H1 (cell line): ENCODE results near the gene CLRN1. TPM values are rescaled to one million over a fixed set of nuclear protein-coding genes. Genes with fewer than 3 reads are reported as not detected.

Experiments used
- CTCF ChIA-PET: fragments of 300-600 bp; sonication (Branson Sonifier 250); formaldehyde crosslinking; loops from one replicate; lab custom pipeline; 2021; ENCODE audit not compliant: partially characterized antibody; lab: Charles Lee
- POLR2A ChIA-PET: fragments of 300-600 bp; sonication (Branson Sonifier 250); formaldehyde crosslinking; loops from one replicate; lab custom pipeline; 2021; ENCODE audit warnings: inconsistent platforms; ENCODE audit not compliant: partially characterized antibody; lab: Charles Lee
- DNase-seq, 2 experiments: peaks; one replicate each; pipeline versions ENCODE4 v3.0.0 to v3.0.0-alpha.2; 2010 to 2022; ENCODE audit warnings: low spot score in 2 of 2, low read depth in 1 of 2, mixed read lengths in 1 of 2
- FAIRE-seq: peaks from 2 replicates; lab custom pipeline; 2011; peaks lifted over from hg19 to GRCh38; lab: Jason Lieb, UNC
- H2AFZ ChIP-seq: 2 replicates; pipeline ENCODE4 v1.8.1; 2012; ENCODE audit warnings: low read length, inconsistent platforms
- H2AK5ac ChIP-seq: 2 replicates; pipeline ENCODE4 v1.6.1; 2013; ENCODE audit warnings: low read depth, low read length
- H2BK120ac ChIP-seq: replicated peaks from 2 replicates; pipeline ENCODE3; 2013; ENCODE audit warnings: low read depth, low read length, inconsistent platforms
- H2BK12ac ChIP-seq: 2 replicates; pipeline ENCODE4 v1.6.1; 2013; ENCODE audit warnings: low read depth, low read length
- H2BK15ac ChIP-seq: 2 replicates; pipeline ENCODE4 v1.6.1; 2013; ENCODE audit warnings: low read length
- H2BK20ac ChIP-seq: 2 replicates; pipeline ENCODE4 v1.6.1; 2013; ENCODE audit warnings: low read length
- H2BK5ac ChIP-seq: 2 replicates; pipeline ENCODE4 v1.6.1; 2013; ENCODE audit warnings: low read depth, low read length
- H3K14ac ChIP-seq: 2 replicates; pipeline ENCODE4 v1.6.1; 2013; ENCODE audit warnings: inconsistent platforms; ENCODE audit not compliant: insufficient read length
- H3K18ac ChIP-seq: 2 replicates; pipeline ENCODE4 v1.6.1; 2013; ENCODE audit warnings: low read length; ENCODE audit errors: extremely low read depth
- H3K23ac ChIP-seq: 2 replicates; pipeline ENCODE4 v1.6.1; 2013; ENCODE audit warnings: inconsistent platforms; ENCODE audit not compliant: insufficient read length
- H3K23me2 ChIP-seq: 2 replicates; pipeline ENCODE4 v1.6.1; 2013; ENCODE audit warnings: low read depth, low read length
- H3K27ac ChIP-seq: 2 replicates; pipeline ENCODE4 v1.6.1; 2011; ENCODE audit warnings: low read depth, low read length, inconsistent platforms
- H3K27me3 ChIP-seq, 4 experiments: replicated peaks in 1 of 4; 1 replicate in 1 of 4; 2 replicates in 3 of 4; pipeline versions ENCODE4 v1.6.1 to v1.8.1; 2011 to 2013; ENCODE audit warnings: low read length in 3 of 4, mild to moderate bottlenecking in 3 of 4, inconsistent platforms in 2 of 4, mixed read lengths in 2 of 4, moderate library complexity in 1 of 4; ENCODE audit not compliant: control insufficient read depth in 3 of 4, insufficient read depth in 3 of 4; ENCODE audit errors: extremely low read depth in 1 of 4
- H3K36me3 ChIP-seq, 4 experiments: 2 replicates each; pipeline versions ENCODE4 v1.6.1 to v1.8.1; 2011 to 2013; ENCODE audit warnings: mild to moderate bottlenecking in 4 of 4, low read length in 3 of 4, moderate library complexity in 2 of 4, control low read depth in 1 of 4, inconsistent platforms in 1 of 4; ENCODE audit not compliant: insufficient read depth in 4 of 4, control insufficient read depth in 2 of 4
- H3K4ac ChIP-seq: replicated peaks from 2 replicates; pipeline ENCODE3; 2013; ENCODE audit warnings: low read length, low read depth, mixed read lengths, inconsistent platforms; ENCODE audit not compliant: insufficient read length
- H3K4me1 ChIP-seq, 4 experiments: replicated peaks in 1 of 4; 1 replicate in 1 of 4; 2 replicates in 3 of 4; pipeline versions ENCODE4 v1.6.1 to v1.8.1; 2011 to 2013; ENCODE audit warnings: low read length in 3 of 4, inconsistent platforms in 2 of 4, mixed read lengths in 1 of 4; ENCODE audit not compliant: insufficient read depth in 4 of 4, control insufficient read depth in 3 of 4
- H3K4me2 ChIP-seq, 2 experiments: 2 replicates each; pipeline versions ENCODE4 v1.6.1 to v1.8.1; 2011 to 2013; ENCODE audit warnings: low read depth in 2 of 2, low read length in 2 of 2, control low read depth in 1 of 2, inconsistent platforms in 1 of 2, mild to moderate bottlenecking in 1 of 2; ENCODE audit not compliant: insufficient read depth in 1 of 2
- H3K4me3 ChIP-seq, 4 experiments: fragments of 200-600, 300-600 bp in 1 of 4; sonication (generic), shearing (Covaris generic), sonication (Bioruptor Twin) in 1 of 4; 2 replicates each; pipeline versions ENCODE4 v1.5.1 to v1.8.1; 2011 to 2016; ENCODE audit warnings: low read length in 4 of 4, low read depth in 3 of 4, control low read depth in 2 of 4, inconsistent platforms in 2 of 4, mild to moderate bottlenecking in 2 of 4, mixed read lengths in 1 of 4, moderate library complexity in 1 of 4; ENCODE audit not compliant: insufficient read depth in 2 of 4; ENCODE audit errors: extremely low read depth in 1 of 4
- H3K56ac ChIP-seq: replicated peaks from 2 replicates; pipeline ENCODE3; 2013; ENCODE audit warnings: low read depth, mild to moderate bottlenecking, mixed read lengths, low read length, inconsistent platforms; ENCODE audit not compliant: insufficient read length
- H3K79me1 ChIP-seq: 2 replicates; pipeline ENCODE4 v1.6.1; 2013; ENCODE audit warnings: low read depth, low read length, control low read depth
- H3K79me2 ChIP-seq, 2 experiments: 2 replicates each; pipeline versions ENCODE4 v1.6.1 to v1.8.1; 2012 to 2013; ENCODE audit warnings: low read length in 2 of 2, mild to moderate bottlenecking in 2 of 2, inconsistent platforms in 1 of 2; ENCODE audit not compliant: insufficient read depth in 2 of 2, control insufficient read depth in 1 of 2
- H3K9ac ChIP-seq, 4 experiments: replicated peaks in 1 of 4; 1 replicate in 1 of 4; 2 replicates in 3 of 4; pipeline versions ENCODE4 v1.6.1 to v1.8.1; 2011 to 2013; ENCODE audit warnings: low read depth in 3 of 4, low read length in 3 of 4, control low read depth in 2 of 4, mild to moderate bottlenecking in 2 of 4, moderate library complexity in 2 of 4, inconsistent platforms in 1 of 4; ENCODE audit errors: extremely low read depth in 1 of 4
- H3K9me3 ChIP-seq, 2 experiments: 2 replicates each; pipeline versions ENCODE4 v1.6.1 to v1.8.1; 2012 to 2013; ENCODE audit warnings: mild to moderate bottlenecking in 2 of 2, moderate library complexity in 2 of 2, control low read depth in 1 of 2, inconsistent platforms in 1 of 2, low read depth in 1 of 2, low read length in 1 of 2, mixed read lengths in 1 of 2; ENCODE audit not compliant: insufficient read depth in 2 of 2
- H4K20me1 ChIP-seq, 2 experiments: replicated peaks in 1 of 2; 2 replicates each; pipeline versions ENCODE3 to v1.8.1; 2011 to 2013; ENCODE audit warnings: inconsistent platforms in 2 of 2, low read length in 2 of 2, mild to moderate bottlenecking in 1 of 2; ENCODE audit not compliant: insufficient read depth in 2 of 2, control insufficient read depth in 1 of 2
- H4K5ac ChIP-seq: 2 replicates; pipeline ENCODE4 v1.6.1; 2013; ENCODE audit warnings: low read length, low read depth, mixed read lengths, inconsistent platforms; ENCODE audit not compliant: insufficient read length
- H4K8ac ChIP-seq: 2 replicates; pipeline ENCODE4 v1.8.0; 2013; ENCODE audit warnings: mild to moderate bottlenecking, moderate library complexity, low read length, inconsistent platforms; ENCODE audit not compliant: insufficient read depth; ENCODE audit errors: extremely low read depth
- H4K91ac ChIP-seq: replicated peaks from 2 replicates; pipeline ENCODE3; 2013; ENCODE audit warnings: low read length, mixed read lengths, inconsistent platforms; ENCODE audit not compliant: insufficient read length
- BACH1 ChIP-seq: IDR thresholded peaks from 2 replicates; pipeline ENCODE4 v1.6.1; 2012; ENCODE audit warnings: low read length, improper control_type of control experiment
- BRCA1 ChIP-seq: IDR thresholded peaks from 2 replicates; pipeline ENCODE4 v1.6.1; 2012; ENCODE audit warnings: low read depth, low read length, improper control_type of control experiment
- CEBPB ChIP-seq: IDR thresholded peaks from 2 replicates; pipeline ENCODE4 v1.6.1; 2012; ENCODE audit warnings: low read depth, low read length
- HDAC6 ChIP-seq: IDR thresholded peaks from one replicate; pipeline ENCODE4 v1.7.1; 2012; ENCODE audit warnings: low read depth, mild to moderate bottlenecking, inconsistent platforms, low read length, moderate library complexity
- KDM1A ChIP-seq: fragments of 200-600, 300-600 bp; sonication (generic); IDR thresholded peaks from 2 replicates; pipeline ENCODE4 v1.7.1; 2016; ENCODE audit warnings: mild to moderate bottlenecking, low read length, borderline replicate concordance
- MAX ChIP-seq: IDR thresholded peaks from 2 replicates; pipeline ENCODE4 v1.6.1; 2012; ENCODE audit warnings: inconsistent platforms
- NANOG ChIP-seq: IDR thresholded peaks from 2 replicates; pipeline ENCODE4 v1.6.1; 2011; ENCODE audit warnings: low read length, low read depth, mild to moderate bottlenecking, inconsistent platforms; ENCODE audit not compliant: insufficient read depth, poor library complexity, severe bottlenecking
- NRF1 ChIP-seq: IDR thresholded peaks from 2 replicates; pipeline ENCODE4 v1.6.1; 2011; ENCODE audit warnings: mild to moderate bottlenecking, low read depth, low read length, improper control_type of control experiment
- RNF2 ChIP-seq: fragments of 200-900, 300-1000 bp; sonication (generic); IDR thresholded peaks from 2 replicates; pipeline ENCODE4 v1.7.1; 2016; ENCODE audit warnings: borderline replicate concordance, low read depth, mild to moderate bottlenecking, antibody characterized with exemption, low read length; ENCODE audit not compliant: poor library complexity, severe bottlenecking; ENCODE audit errors: missing control alignments
- SAP30 ChIP-seq: fragments of 300-600 bp; sonication (generic); IDR thresholded peaks from 2 replicates; pipeline ENCODE4 v1.7.1; 2012; ENCODE audit warnings: low read length, moderate library complexity, mild to moderate bottlenecking, inconsistent platforms; ENCODE audit not compliant: insufficient read depth, insufficient replicate concordance
- SIN3A ChIP-seq, 2 experiments: IDR thresholded peaks in 1 of 2; conservative IDR thresholded peaks in 1 of 2; 2 replicates each; pipeline ENCODE4 v1.6.1; 2011 to 2012; ENCODE audit warnings: low read length in 2 of 2, improper control_type of control experiment in 1 of 2, low read depth in 1 of 2, mild to moderate bottlenecking in 1 of 2
- SIX5 ChIP-seq: IDR thresholded peaks from 2 replicates; pipeline ENCODE4 v1.6.1; 2011; ENCODE audit warnings: mild to moderate bottlenecking, low read depth, low read length
- SRF ChIP-seq: IDR thresholded peaks from 2 replicates; pipeline ENCODE4 v1.6.1; 2011; ENCODE audit warnings: mild to moderate bottlenecking, low read depth, low read length, moderate library complexity
- TAF1 ChIP-seq: IDR thresholded peaks from 2 replicates; pipeline ENCODE4 v1.6.1; 2011; ENCODE audit warnings: mild to moderate bottlenecking, low read depth, low read length
- WGBS, 2 experiments: shearing (Covaris generic) in 1 of 2; methylation state at CpG; one replicate each; pipeline versions ENCODE4 v1.1.6 to v1.1.7; 2013 to 2015; ENCODE audit warnings: low lambda C conversion rate in 2 of 2, mixed read lengths in 2 of 2, inconsistent platforms in 1 of 2, low coverage in 1 of 2, missing lambda C conversion rate in 1 of 2; ENCODE audit not compliant: insufficient replicate concordance in 2 of 2, insufficient coverage in 1 of 2, insufficient read length in 1 of 2; ENCODE audit errors: extremely low coverage in 1 of 2, missing lambda C conversion rate in 1 of 2; 5-methylcytosine and 5-hydroxymethylcytosine counted together
- polyA plus RNA-seq, 7 experiments: library from polyadenylated mRNA; depleted of rRNA in 3 of 7; stranded (reverse) in 5 of 7; unstranded in 2 of 7; fragments of >200 nt in 5 of 7; fragments of 200-250 nt in 2 of 7; gene quantifications; 1 replicate in 5 of 7; 2 replicates in 1 of 7; 4 replicates in 1 of 7; pipeline versions ENCODE4 v1.2.1 to v1.2.3, GENCODE V29; 2011 to 2013; ENCODE audit warnings: missing spikeins in 2 of 7, mixed read lengths in 2 of 7
- total RNA-seq: library from RNA; stranded (reverse); fragmentation: NEBNext Ultra II Directional; extraction: Animal tissue kit (Norgen Biotek cat#: 25700); gene quantifications from 2 replicates; pipeline ENCODE4 v1.2.1, GENCODE V29; 2021

The CLRN1 gene
- total and polyA plus RNA-seq, 2 of the 8 experiments (the other 6 are each of a cell fraction or from before 2014, with no cell fraction given): 0.20 to 0.35 TPM

- ChIA-PET POLR2A (interaction anchor here (0.8 kb wide), 1 partner anchor 13 kb away, joined by 3 read pairs; no protein-coding TSS in a partner anchor), CTCF (interaction anchor here (0.7 kb wide), 1 partner anchor 14 kb away, joined by 3 read pairs; the partner anchor contains the start of gene CLRN1)
- Histone ChIP-seq H2BK5ac (no peak overlapping the region), H4K91ac (no peak overlapping the region), H2AFZ (no peak overlapping the region), H2AK5ac (no peak overlapping the region), H3K23me2 (no peaks in the 10 kb centered on the region), H2BK15ac (no peak overlapping the region), H3K56ac (no peak overlapping the region), H3K4ac (no peak overlapping the region), H2BK20ac (no peak overlapping the region), H4K5ac (no peak overlapping the region), H3K27ac (no peak overlapping the region), H4K8ac (no peak overlapping the region), H2BK12ac (no peak overlapping the region), H3K4me1 (no peaks in the 10 kb centered on the region), H4K20me1 (no peaks in the 10 kb centered on the region), H3K4me2 (no peak overlapping the region), H3K23ac (no peak overlapping the region), H3K27me3 (no peaks in the 10 kb centered on the region), H3K18ac (no peak overlapping the region), H3K4me3 (no peak overlapping the region), H3K9ac (no peak overlapping the region), H3K9me3 (no peaks in the 10 kb centered on the region), H2BK120ac (no peak overlapping the region), H3K14ac (no peak overlapping the region), H3K79me1 (no peaks in the 10 kb centered on the region), H3K36me3 (no peaks in the 10 kb centered on the region), H3K79me2 (no peaks in the 10 kb centered on the region)
- WGBS, 2 experiments: 84% methylated on average over 3 of the region's 3 CpGs; no CpG with 5 or more reads in 1 of the 2 experiments
- DNase-seq (no peak), FAIRE-seq (no peak)
- no peak for TF ChIP-seq RNF2
- no peak for TF ChIP-seq MAX
- TF ChIP-seq HDAC6: no peak
- no peak for TF ChIP-seq CEBPB
- no peak for TF ChIP-seq SRF
- no peak for TF ChIP-seq NANOG
- TF ChIP-seq BRCA1: no peak
- no peak for TF ChIP-seq SIN3A (conservative IDR thresholded peaks at IDR 0.05 in 1 of 2, IDR thresholded peaks at IDR 0.05 in 1 of 2; ENCODE audit: low read depth in 1 of 2, low read length in 2 of 2)
- TF ChIP-seq BACH1: no peak
- TF ChIP-seq SAP30: no peak
- TF ChIP-seq KDM1A: no peak
- TF ChIP-seq SIX5: no peak
- TF ChIP-seq NRF1: no peak
- TF ChIP-seq TAF1: no peak
These were observed 13.8 kb downstream of the CLRN1 start for GRCh38 chr3:150958683-150959082.
